Measurements from ENCODE around the gene MAD1L1. TPM values are rescaled to one million over a fixed set of nuclear protein-coding genes. Genes with fewer than 3 reads are reported as not detected.

Gene MAD1L1
- total RNA-seq, 2 experiments from 2014 or later = 58.3 to 65.3 TPM

- Histone ChIP-seq H4K20me1 (ENCODE audit: insufficient read depth, low read length) (no peaks in the 10 kb centered on the region), H3K4me2 (ENCODE audit: low read length) (no peak overlapping the region), H3K4me3 (ENCODE audit: low read depth, low read length, poor library complexity, severe bottlenecking) (no peak overlapping the region), H3K27ac (ENCODE audit: low read depth, low read length, poor library complexity, severe bottlenecking) (no peak overlapping the region), H3K36me3 (ENCODE audit: insufficient read depth, low read length) (peaks cover 24% of the 10 kb centered on the region), H3K79me2 (ENCODE audit: insufficient read depth, low read depth, low read length) (no peaks in the 10 kb centered on the region), H3K9me3 (ENCODE audit: low read length) (no peaks in the 10 kb centered on the region), H3K9me2 (ENCODE audit: insufficient read depth, low read length) (no peaks in the 10 kb centered on the region), H2AFZ (ENCODE audit: low read length) (no peak overlapping the region), H3K4me1 (ENCODE audit: insufficient read depth, low read length, poor library complexity, severe bottlenecking) (no peaks in the 10 kb centered on the region)
- no peak for TF ChIP-seq CTCF (conservative IDR thresholded peaks at IDR 0.05; ENCODE audit: low read length)
- no peak for TF ChIP-seq EZH2phosphoT487 (IDR thresholded peaks at IDR 0.05; ENCODE audit: borderline replicate concordance, low read depth, low read length)
- no peak for DNase-seq (ENCODE audit: low spot score)
- POLR2A ChIA-PET = no interaction called here
- CTCF ChIA-PET (ENCODE audit: unreplicated experiment) = no interaction called here
- no TSS peak for BruUV-seq (replicated peaks)
- intact Hi-C loops (cut with micrococcal nuclease; ENCODE audit: unreplicated experiment) = no loop called here
Observed at GRCh38 chr7:2141021-2141410, 91.7 kb downstream of the MAD1L1 start.

- H3K79me2 ChIP-seq (ENCODE audit: insufficient read depth, low read depth, low read length) = no peaks in the 10 kb centered on the region
- H3K9me3 ChIP-seq (ENCODE audit: low read length) = no peaks in the 10 kb centered on the region
- H3K4me3 ChIP-seq (ENCODE audit: low read depth, low read length, poor library complexity, severe bottlenecking) = no peak overlapping the region
- H3K9me2 ChIP-seq (ENCODE audit: insufficient read depth, low read length) = no peaks in the 10 kb centered on the region
- no peaks in the 10 kb centered on the region for H3K4me1 ChIP-seq (ENCODE audit: insufficient read depth, low read length, poor library complexity, severe bottlenecking)
- DNase-seq (ENCODE audit: low spot score) = no peak
- no peaks in the 10 kb centered on the region for H4K20me1 ChIP-seq (ENCODE audit: insufficient read depth, low read length)
- intact Hi-C loops (cut with micrococcal nuclease; ENCODE audit: unreplicated experiment) = no loop called here
- H3K27ac ChIP-seq (ENCODE audit: low read depth, low read length, poor library complexity, severe bottlenecking) = no peak overlapping the region
- no peak overlapping the region for H2AFZ ChIP-seq (ENCODE audit: low read length)
- no peak overlapping the region for H3K4me2 ChIP-seq (ENCODE audit: low read length)
- peaks cover 26% of the 10 kb centered on the region for H3K36me3 ChIP-seq (ENCODE audit: insufficient read depth, low read length)
- ChIA-PET CTCF (ENCODE audit: unreplicated experiment) (no interaction called here), POLR2A (no interaction called here)
- BruUV-seq (replicated peaks) = no TSS peak
- TF ChIP-seq EZH2phosphoT487 (IDR thresholded peaks at IDR 0.05; ENCODE audit: borderline replicate concordance, low read depth, low read length) (no peak), CTCF (conservative IDR thresholded peaks at IDR 0.05; ENCODE audit: low read length) (no peak)
Observed at GRCh38 chr7:2140216-2141020, 92.3 kb downstream of the MAD1L1 start.

DNA sequence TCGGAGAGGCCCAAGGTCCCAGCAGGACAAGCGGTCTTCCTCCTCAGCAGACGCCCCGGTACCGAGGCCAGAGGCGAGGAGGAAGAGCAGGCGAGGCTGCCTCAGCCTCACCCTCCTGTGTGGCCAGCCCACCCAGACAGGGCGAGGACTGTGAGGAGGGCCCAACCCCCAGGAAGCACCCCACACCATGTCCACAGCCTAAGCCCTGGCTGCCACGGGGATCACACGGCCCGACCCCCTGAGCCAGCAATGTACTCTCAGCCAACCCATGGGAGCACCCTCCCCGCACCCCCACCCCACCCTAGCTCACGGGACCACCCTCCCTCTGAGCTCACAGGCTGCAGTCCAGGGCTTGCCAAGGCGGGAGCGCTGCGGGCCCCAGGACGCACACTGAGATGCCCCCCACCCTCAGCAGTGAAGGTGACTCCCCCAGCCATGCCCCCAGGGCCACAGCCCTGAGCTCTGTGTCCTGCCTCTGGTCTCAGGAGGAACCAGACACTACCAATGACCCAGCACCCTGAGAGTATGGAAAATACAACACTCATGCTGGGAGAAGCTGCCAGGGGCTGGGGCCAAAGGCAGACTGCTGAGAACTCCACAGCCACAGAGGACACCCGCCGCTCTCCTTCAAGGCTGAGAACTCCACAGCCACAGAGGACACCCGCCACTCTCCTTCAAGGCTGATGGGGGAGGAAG is 93.6 kb downstream of the MAD1L1 start:
- DNase-seq (ENCODE audit: low spot score) = no peak
- no TSS peak for BruUV-seq (replicated peaks)
- CTCF ChIA-PET (ENCODE audit: unreplicated experiment) = interaction anchor here (0.6 kb wide), 1 partner anchor 70 kb away, joined by 10 read pairs; no protein-coding TSS in a partner anchor
- Histone ChIP-seq H2AFZ (ENCODE audit: low read length) (no peak overlapping the region), H3K4me2 (ENCODE audit: low read length) (no peak overlapping the region), H3K4me1 (ENCODE audit: insufficient read depth, low read length, poor library complexity, severe bottlenecking) (no peaks in the 10 kb centered on the region), H3K36me3 (ENCODE audit: insufficient read depth, low read length) (peaks cover 20% of the 10 kb centered on the region), H3K27ac (ENCODE audit: low read depth, low read length, poor library complexity, severe bottlenecking) (no peak overlapping the region), H3K9me2 (ENCODE audit: insufficient read depth, low read length) (no peaks in the 10 kb centered on the region), H3K79me2 (ENCODE audit: insufficient read depth, low read depth, low read length) (no peaks in the 10 kb centered on the region), H3K9me3 (ENCODE audit: low read length) (no peaks in the 10 kb centered on the region), H4K20me1 (ENCODE audit: insufficient read depth, low read length) (no peaks in the 10 kb centered on the region), H3K4me3 (ENCODE audit: low read depth, low read length, poor library complexity, severe bottlenecking) (no peak overlapping the region)
- intact Hi-C loops (cut with micrococcal nuclease; ENCODE audit: unreplicated experiment) = no loop called here
- no peak for TF ChIP-seq CTCF (conservative IDR thresholded peaks at IDR 0.05; ENCODE audit: low read length)
- TF ChIP-seq EZH2phosphoT487 (IDR thresholded peaks at IDR 0.05; ENCODE audit: borderline replicate concordance, low read depth, low read length) = no peak
- POLR2A ChIA-PET = no interaction called here

Measured in OCI-LY7 (cell line).